ENCODE results near the gene ANKFN1.

Gene ANKFN1

DNA sequence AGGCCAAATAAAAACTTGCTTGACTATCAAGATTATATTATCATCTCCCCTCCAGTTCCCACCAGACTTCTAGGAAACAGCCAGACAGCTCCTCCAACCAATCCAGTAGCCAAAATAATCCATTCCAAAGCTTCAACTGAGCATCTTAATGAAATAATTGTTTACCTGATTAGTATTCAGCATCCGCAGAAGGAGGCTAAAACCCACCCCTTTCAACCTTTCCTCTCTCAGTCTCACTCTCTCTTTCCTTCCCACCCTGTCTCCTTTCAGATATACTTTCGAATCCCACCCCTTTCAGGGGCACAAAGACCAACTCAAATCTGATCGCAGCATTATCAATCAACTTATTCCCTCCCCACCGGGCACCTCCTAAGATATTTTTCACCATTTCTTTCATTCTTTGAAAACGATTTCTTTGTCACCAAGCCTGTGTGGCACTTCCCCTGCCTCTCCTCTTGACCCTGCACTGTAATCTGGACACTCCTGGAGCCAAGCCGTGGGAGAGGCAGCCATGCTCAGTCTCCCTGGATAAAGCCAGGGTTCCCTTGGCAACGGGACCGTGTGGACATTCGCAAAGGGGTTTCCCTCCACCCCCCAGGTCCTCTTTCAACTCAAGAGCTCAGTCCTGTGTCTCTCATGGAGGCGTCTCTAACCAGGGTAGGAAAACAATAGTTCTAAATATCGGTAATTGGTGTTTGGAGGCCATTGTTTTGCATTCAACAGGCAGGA lies at the start of gene ANKFN1:
Gene ANKFN1, plus strand, starts transcription at position 602 of the 729 bp plus-strand sequence. CDS start 59,193 bp downstream, outside the sequence.
- TF ChIP-seq, protein P1, sequence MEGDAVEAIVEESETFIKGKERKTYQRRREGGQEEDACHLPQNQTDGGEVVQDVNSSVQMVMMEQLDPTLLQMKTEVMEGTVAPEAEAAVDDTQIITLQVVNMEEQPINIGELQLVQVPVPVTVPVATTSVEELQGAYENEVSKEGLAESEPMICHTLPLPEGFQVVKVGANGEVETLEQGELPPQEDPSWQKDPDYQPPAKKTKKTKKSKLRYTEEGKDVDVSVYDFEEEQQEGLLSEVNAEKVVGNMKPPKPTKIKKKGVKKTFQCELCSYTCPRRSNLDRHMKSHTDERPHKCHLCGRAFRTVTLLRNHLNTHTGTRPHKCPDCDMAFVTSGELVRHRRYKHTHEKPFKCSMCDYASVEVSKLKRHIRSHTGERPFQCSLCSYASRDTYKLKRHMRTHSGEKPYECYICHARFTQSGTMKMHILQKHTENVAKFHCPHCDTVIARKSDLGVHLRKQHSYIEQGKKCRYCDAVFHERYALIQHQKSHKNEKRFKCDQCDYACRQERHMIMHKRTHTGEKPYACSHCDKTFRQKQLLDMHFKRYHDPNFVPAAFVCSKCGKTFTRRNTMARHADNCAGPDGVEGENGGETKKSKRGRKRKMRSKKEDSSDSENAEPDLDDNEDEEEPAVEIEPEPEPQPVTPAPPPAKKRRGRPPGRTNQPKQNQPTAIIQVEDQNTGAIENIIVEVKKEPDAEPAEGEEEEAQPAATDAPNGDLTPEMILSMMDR (conservative IDR thresholded peaks at IDR 0.05; ENCODE audit: low read length): no peak
- H3K4me3 ChIP-seq (ENCODE audit: low read length): no peak within 1 kb of the TSS
- DNase-seq (ENCODE audit: low read depth): no peak

- TF ChIP-seq, protein P1 (conservative IDR thresholded peaks at IDR 0.05; ENCODE audit: low read length): no peak
- H3K4me3 ChIP-seq (ENCODE audit: low read length): no peak overlapping the region
- no peak for DNase-seq (ENCODE audit: low read depth)
Observed at GRCh38 chr17:56108811-56109284, 44.4 kb upstream of the ANKFN1 start.

DNA sequence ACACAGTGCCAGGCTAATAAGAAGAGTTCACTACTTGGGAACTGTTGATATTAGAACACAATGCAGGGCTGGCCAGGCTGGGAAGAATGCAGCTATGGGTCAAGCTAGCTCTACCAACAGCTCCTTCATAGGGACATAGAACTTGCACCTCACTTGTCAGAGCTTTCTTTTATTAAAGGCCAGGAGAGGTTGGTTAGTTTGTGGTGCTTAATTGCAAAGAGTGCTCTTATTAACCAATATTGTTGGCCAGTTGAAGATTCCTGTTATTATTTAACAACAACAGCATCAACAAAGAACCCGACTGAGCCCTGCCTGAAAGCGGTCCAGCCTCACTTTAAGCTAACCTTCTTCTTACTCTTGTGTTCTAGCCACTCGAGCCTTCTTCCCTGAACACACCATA lies 43.4 kb upstream of the ANKFN1 start:
- H3K4me3 ChIP-seq (ENCODE audit: low read length): no peak overlapping the region
- DNase-seq (ENCODE audit: low read depth): no peak
- TF ChIP-seq, protein P1 (conservative IDR thresholded peaks at IDR 0.05; ENCODE audit: low read length): no peak

DNA sequence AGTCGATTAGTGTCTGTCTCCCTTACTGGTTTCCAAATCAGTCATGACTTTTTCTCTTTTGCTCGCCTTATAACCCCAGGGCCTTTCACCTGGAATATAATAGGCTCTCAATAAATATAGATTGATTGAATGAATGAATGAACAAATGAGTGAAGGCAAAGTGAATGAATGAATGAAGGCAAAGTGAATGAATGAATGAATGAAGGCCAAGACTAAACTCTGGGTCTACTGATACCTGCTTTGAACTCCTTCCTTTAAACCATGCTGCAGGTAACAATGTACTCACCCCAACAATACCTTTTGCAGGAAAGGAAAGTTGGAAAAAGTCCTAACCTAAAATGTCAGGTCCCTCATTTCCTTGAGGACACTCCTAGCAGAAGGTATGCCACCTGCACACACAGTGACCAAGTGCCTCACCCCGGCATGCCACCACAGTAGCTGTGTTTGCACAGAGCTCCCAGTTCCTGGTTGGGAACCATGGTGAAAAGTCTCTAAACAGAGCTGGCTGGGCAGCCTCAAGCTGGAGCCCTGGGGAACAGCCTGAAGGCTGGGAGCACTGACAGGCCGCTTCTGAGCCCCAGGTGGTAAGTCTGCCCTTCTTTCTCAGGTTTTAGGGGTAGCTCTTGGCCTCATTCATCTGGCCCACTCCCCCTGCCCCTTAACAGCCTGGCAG lies 42.7 kb upstream of the ANKFN1 start:
- no peak for DNase-seq (ENCODE audit: low read depth)
- no peak overlapping the region for H3K4me3 ChIP-seq (ENCODE audit: low read length)
- TF ChIP-seq, protein P1 (conservative IDR thresholded peaks at IDR 0.05; ENCODE audit: low read length): no peak

DNA sequence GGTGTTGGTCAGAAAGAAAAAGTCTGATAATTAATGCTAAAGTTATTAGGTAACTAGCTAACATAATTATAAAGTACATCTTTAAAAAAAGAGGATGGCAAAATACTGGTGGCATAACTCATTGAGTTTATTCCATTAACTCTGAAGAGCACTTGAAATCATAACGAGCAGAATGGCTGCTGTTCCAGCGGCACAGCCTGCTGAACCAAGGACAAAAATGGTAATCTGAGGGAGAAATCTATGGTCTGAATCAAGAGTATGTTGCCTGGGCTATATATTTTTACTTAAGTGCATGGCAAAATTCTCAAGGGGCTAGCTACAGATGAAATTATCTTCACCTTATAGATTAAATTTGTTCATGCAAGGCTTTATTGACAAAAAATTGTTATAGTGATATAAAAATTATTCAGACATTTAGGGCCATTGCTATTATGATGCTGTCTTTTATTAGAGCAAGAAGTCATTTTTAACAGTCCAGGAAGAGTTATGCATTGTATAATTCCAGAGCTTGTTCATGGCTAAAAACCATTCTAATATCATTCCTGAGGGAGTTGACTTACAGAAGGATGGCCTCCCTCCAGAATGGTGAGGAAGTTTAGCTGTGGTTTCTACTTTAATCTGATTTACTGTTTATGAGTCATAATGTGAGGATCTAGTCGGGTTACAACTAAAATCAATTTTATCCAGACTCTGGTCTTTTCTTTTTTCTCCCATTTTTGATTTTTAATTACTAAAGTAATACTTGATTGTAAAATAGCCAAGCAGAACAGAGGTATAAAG lies 41.4 kb upstream of the ANKFN1 start:
- peak; percentile 80 for DNase-seq (ENCODE audit: low read depth)
- H3K4me3 ChIP-seq (ENCODE audit: low read length): no peak overlapping the region
- TF ChIP-seq, protein P1 (conservative IDR thresholded peaks at IDR 0.05; ENCODE audit: low read length): no peak

GRCh38 chr17:56113486-56113885 lies 39.8 kb upstream of the ANKFN1 start:
- TF ChIP-seq, protein P1 (conservative IDR thresholded peaks at IDR 0.05; ENCODE audit: low read length): no peak
- no peak for DNase-seq (ENCODE audit: low read depth)
- no peak overlapping the region for H3K4me3 ChIP-seq (ENCODE audit: low read length)
